Brain microvascular endothelial cell (primary cell): ENCODE data around the gene ALDH3B1.
A peak's percentile ranks its signal among the peaks of the same experiment; 100 is the strongest.

ENCODE experiments used
- DNase-seq: peaks from one replicate; pipeline ENCODE4 v3.0.0-alpha.2; 2020
- H3K27ac ChIP-seq: fragments of 250-450 bp; sonication (Bioruptor Pico); 2 replicates; pipeline ENCODE4 v1.5.1; 2020; ENCODE audit warnings: mild to moderate bottlenecking, moderate library complexity
- H3K27me3 ChIP-seq: fragments of 250-450 bp; sonication (Bioruptor Pico); replicated peaks from 2 replicates; pipeline ENCODE4 v1.5.1; 2020; ENCODE audit warnings: mild to moderate bottlenecking
- H3K36me3 ChIP-seq: fragments of 250-450 bp; sonication (Bioruptor Pico); replicated peaks from 2 replicates; pipeline ENCODE4 v1.5.1; 2020; ENCODE audit warnings: mild to moderate bottlenecking
- H3K4me3 ChIP-seq: 2 replicates; pipeline ENCODE4 v1.5.1; 2011; ENCODE audit warnings: low read depth, mild to moderate bottlenecking, control low read depth, low read length, moderate library complexity
- CTCF ChIP-seq: IDR thresholded peaks from 2 replicates; pipeline ENCODE4 v1.5.1; 2011; ENCODE audit warnings: low read depth, mild to moderate bottlenecking, moderate library complexity, low read length, control low read depth, inconsistent platforms; ENCODE audit errors: missing control alignments
- in situ Hi-C: cut with HindIII; loops from 2 replicates; pipeline ENCODE4 v1.10.0; 2017; ENCODE audit warnings: low sequenced_read_pairs, low pct_ligation_motif_present

Gene ALDH3B1

GRCh38 chr11:68074584-68075352 is 64.6 kb downstream of the ALDH3B1 start:
- H3K27me3 ChIP-seq, result no peaks in the 10 kb centered on the region
- DNase-seq, result no peak
- no peak overlapping the region for H3K4me3 ChIP-seq
- no peaks in the 10 kb centered on the region for H3K36me3 ChIP-seq
- in situ Hi-C loops, result no loop called here
- no peak overlapping the region for H3K27ac ChIP-seq
- TF ChIP-seq CTCF, result no peak

- H3K27ac ChIP-seq, result no peak overlapping the region
- in situ Hi-C loops, result no loop called here
- H3K4me3 ChIP-seq, result no peak overlapping the region
- no peaks in the 10 kb centered on the region for H3K27me3 ChIP-seq
- peak; percentile 52 for TF ChIP-seq CTCF
- no peak for DNase-seq
- no peaks in the 10 kb centered on the region for H3K36me3 ChIP-seq
Observed at GRCh38 chr11:68076371-68077042, 66.4 kb downstream of the ALDH3B1 start.

GRCh38 chr11:68077617-68078582 is 67.8 kb downstream of the ALDH3B1 start:
- no peak for DNase-seq
- no peaks in the 10 kb centered on the region for H3K36me3 ChIP-seq
- H3K27ac ChIP-seq, result no peak overlapping the region
- H3K4me3 ChIP-seq, result no peak overlapping the region
- TF ChIP-seq CTCF, result no peak
- in situ Hi-C loops, result no loop called here
- H3K27me3 ChIP-seq, result no peaks in the 10 kb centered on the region
